ENCODE results near the gene PHF21B. TPM values are rescaled to one million over a fixed set of nuclear protein-coding genes. Genes with fewer than 3 reads are reported as not detected.

The PHF21B gene
- total RNA-seq, 4 donors from 2014 or later, result 0.50 to 9.4 (median 1.8) TPM; not detected in 1

GRCh38 chr22:44934454-44934735, 75.4 kb downstream of the PHF21B start:
- intact Hi-C loops (cut with DNase I), result no loop called here
- peaks cover 0 to 2% (median 0%) of the 10 kb centered on the region in 4 donors for H3K27me3 ChIP-seq
- TF ChIP-seq EP300 (IDR thresholded peaks at IDR 0.05) (no peak), POLR2A (IDR thresholded peaks at IDR 0.05; ENCODE audit: low read depth) (no peak), POLR2AphosphoS5 (IDR thresholded peaks at IDR 0.05) (no peak), CTCF (IDR thresholded peaks at IDR 0.05) (no peak)
- no peak for DNase-seq (ENCODE audit: extremely low spot score)
- no peak overlapping the region for H3K4me3 ChIP-seq
- H3K27ac ChIP-seq (replicated peaks in 1 of 4), result no peak overlapping the region
- H3K36me3 ChIP-seq, result no peaks in the 10 kb centered on the region
- H3K9me3 ChIP-seq, result no peaks in the 10 kb centered on the region
- H3K4me1 ChIP-seq, result peaks cover 0 to 14% (median 0%) of the 10 kb centered on the region in 4 donors
- 86% methylated on average over 6 of the region's 6 CpGs for WGBS

GRCh38 chr22:44933666-44934453, 75.9 kb downstream of the PHF21B start:
- DNase-seq (ENCODE audit: extremely low spot score), result no peak
- WGBS, result 65% methylated on average over 22 of the region's 22 CpGs
- TF ChIP-seq POLR2A (IDR thresholded peaks at IDR 0.05; ENCODE audit: low read depth) (no peak), POLR2AphosphoS5 (IDR thresholded peaks at IDR 0.05) (no peak), EP300 (IDR thresholded peaks at IDR 0.05) (no peak), CTCF (IDR thresholded peaks at IDR 0.05) (no peak)

GRCh38 chr22:44932493-44932892, 77.3 kb downstream of the PHF21B start:
- Histone ChIP-seq H3K27me3 (no peaks in the 10 kb centered on the region), H3K4me1 (peaks cover 0 to 14% (median 0%) of the 10 kb centered on the region in 4 donors), H3K4me3 (no peak overlapping the region), H3K9me3 (no peaks in the 10 kb centered on the region), H3K27ac (replicated peaks in 1 of 4) (no peak overlapping the region), H3K36me3 (no peaks in the 10 kb centered on the region)
- DNase-seq (ENCODE audit: extremely low spot score), result no peak
- TF ChIP-seq POLR2AphosphoS5 (IDR thresholded peaks at IDR 0.05), result no peak
- TF ChIP-seq POLR2A (IDR thresholded peaks at IDR 0.05; ENCODE audit: low read depth), result no peak
- no peak for TF ChIP-seq CTCF (IDR thresholded peaks at IDR 0.05)
- TF ChIP-seq EP300 (IDR thresholded peaks at IDR 0.05), result no peak
- WGBS, result 98% methylated on average over 11 of the region's 11 CpGs
- intact Hi-C loops (cut with DNase I), result no loop called here

More at GRCh38 chr22:44933666-44934453, 75.9 kb downstream of the PHF21B start:
- no peak overlapping the region for H3K4me3 ChIP-seq
- H3K27ac ChIP-seq (replicated peaks in 1 of 4), result no peak overlapping the region
- no peaks in the 10 kb centered on the region for H3K36me3 ChIP-seq
- H3K4me1 ChIP-seq, result peaks cover 0 to 14% (median 0%) of the 10 kb centered on the region in 4 donors
- no peaks in the 10 kb centered on the region for H3K9me3 ChIP-seq
- intact Hi-C loops (cut with DNase I), result no loop called here
- H3K27me3 ChIP-seq, result no peaks in the 10 kb centered on the region

GRCh38 chr22:44931766-44932165, 78.0 kb downstream of the PHF21B start:
- Histone ChIP-seq H3K9me3 (no peaks in the 10 kb centered on the region), H3K27me3 (no peaks in the 10 kb centered on the region), H3K36me3 (no peaks in the 10 kb centered on the region), H3K27ac (replicated peaks in 1 of 4) (no peak overlapping the region), H3K4me3 (no peak overlapping the region), H3K4me1 (peaks cover 0 to 14% (median 0%) of the 10 kb centered on the region in 4 donors)
- no peak for TF ChIP-seq POLR2A (IDR thresholded peaks at IDR 0.05; ENCODE audit: low read depth)
- no peak for TF ChIP-seq CTCF (IDR thresholded peaks at IDR 0.05)
- no peak for TF ChIP-seq EP300 (IDR thresholded peaks at IDR 0.05)
- no peak for TF ChIP-seq POLR2AphosphoS5 (IDR thresholded peaks at IDR 0.05)
- intact Hi-C loops (cut with DNase I), result no loop called here
- DNase-seq (ENCODE audit: extremely low spot score), result no peak
- 79% methylated on average over 7 of the region's 9 CpGs for WGBS

Measured in esophagus muscularis mucosa (tissue), 4 donors.